ENCODE data around the gene DGCR2.

DNA sequence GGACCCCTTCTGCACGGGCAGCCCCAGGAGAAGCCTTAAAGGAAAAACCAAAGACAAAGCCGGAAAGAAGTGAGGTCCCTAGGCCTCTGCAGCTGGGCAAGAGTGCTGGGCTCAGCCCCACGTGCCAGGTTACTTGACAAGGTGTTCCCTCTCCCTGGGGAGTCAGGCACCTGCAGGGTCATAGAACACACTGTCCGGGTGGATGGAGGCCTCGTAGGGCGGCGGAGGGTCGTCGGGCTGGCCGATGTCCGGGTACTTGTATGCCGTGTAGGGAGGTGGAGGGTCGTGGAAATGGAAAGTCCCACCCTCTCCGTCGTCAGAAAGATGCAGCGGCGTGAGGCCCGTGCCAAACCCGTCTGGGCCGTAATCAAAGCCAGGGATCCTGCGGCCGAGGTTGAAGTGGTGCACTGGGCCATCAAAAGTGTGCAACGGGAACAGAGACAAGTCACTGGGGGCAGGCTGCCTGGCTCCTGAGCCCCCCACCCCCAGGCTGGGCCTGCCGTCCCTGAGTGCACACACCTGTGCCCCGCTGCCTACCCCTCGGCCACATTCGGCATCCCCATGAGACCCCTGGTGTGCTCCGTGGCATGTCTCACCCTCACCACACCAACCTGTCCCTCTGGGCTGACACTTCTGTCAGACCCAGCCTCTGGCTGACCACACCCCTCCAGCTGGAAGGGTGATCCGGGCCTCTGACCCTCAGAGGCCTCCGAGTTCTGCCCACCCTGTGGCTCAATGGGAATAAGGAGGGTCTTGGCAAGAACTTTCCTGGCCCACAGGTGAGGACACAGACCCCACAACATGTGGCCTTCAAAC lies 81.1 kb downstream of the DGCR2 start:
- TF ChIP-seq, protein P1, sequence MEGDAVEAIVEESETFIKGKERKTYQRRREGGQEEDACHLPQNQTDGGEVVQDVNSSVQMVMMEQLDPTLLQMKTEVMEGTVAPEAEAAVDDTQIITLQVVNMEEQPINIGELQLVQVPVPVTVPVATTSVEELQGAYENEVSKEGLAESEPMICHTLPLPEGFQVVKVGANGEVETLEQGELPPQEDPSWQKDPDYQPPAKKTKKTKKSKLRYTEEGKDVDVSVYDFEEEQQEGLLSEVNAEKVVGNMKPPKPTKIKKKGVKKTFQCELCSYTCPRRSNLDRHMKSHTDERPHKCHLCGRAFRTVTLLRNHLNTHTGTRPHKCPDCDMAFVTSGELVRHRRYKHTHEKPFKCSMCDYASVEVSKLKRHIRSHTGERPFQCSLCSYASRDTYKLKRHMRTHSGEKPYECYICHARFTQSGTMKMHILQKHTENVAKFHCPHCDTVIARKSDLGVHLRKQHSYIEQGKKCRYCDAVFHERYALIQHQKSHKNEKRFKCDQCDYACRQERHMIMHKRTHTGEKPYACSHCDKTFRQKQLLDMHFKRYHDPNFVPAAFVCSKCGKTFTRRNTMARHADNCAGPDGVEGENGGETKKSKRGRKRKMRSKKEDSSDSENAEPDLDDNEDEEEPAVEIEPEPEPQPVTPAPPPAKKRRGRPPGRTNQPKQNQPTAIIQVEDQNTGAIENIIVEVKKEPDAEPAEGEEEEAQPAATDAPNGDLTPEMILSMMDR (conservative IDR thresholded peaks at IDR 0.05; ENCODE audit: low read depth, low read length): no peak
- TF ChIP-seq POLR2A (IDR thresholded peaks at IDR 0.05; ENCODE audit: low read depth, low read length) (no peak), MAFK (IDR thresholded peaks at IDR 0.05; ENCODE audit: low read depth, low read length) (no peak), RAD21 (IDR thresholded peaks at IDR 0.05; ENCODE audit: low read length) (no peak), RFX5 (IDR thresholded peaks at IDR 0.05; ENCODE audit: low read depth, low read length) (no peak), SMC3 (IDR thresholded peaks at IDR 0.05; ENCODE audit: low read depth, low read length) (no peak), BHLHE40 (IDR thresholded peaks at IDR 0.05; ENCODE audit: low read depth, low read length) (no peak), FOS (IDR thresholded peaks at IDR 0.05; ENCODE audit: low read depth, low read length) (no peak), NFE2L2 (IDR thresholded peaks at IDR 0.05; ENCODE audit: low read depth, low read length) (no peak), CHD1 (IDR thresholded peaks at IDR 0.05; ENCODE audit: low read depth, low read length) (no peak), RCOR1 (IDR thresholded peaks at IDR 0.05; ENCODE audit: insufficient replicate concordance, low read length) (no peak)
- TF ChIP-seq, protein P2, sequence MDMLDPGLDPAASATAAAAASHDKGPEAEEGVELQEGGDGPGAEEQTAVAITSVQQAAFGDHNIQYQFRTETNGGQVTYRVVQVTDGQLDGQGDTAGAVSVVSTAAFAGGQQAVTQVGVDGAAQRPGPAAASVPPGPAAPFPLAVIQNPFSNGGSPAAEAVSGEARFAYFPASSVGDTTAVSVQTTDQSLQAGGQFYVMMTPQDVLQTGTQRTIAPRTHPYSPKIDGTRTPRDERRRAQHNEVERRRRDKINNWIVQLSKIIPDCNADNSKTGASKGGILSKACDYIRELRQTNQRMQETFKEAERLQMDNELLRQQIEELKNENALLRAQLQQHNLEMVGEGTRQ (IDR thresholded peaks at IDR 0.05; ENCODE audit: low read depth, low read length): no peak

Measured in IMR-90 (cell line).